Measurements from ENCODE around the gene DLL4. TPM values are rescaled to one million over a fixed set of nuclear protein-coding genes. Genes with fewer than 3 reads are reported as not detected.

Gene DLL4
- total RNA-seq, 1 experiment from 2014 or later: 1.5 TPM

- no peak overlapping the region for H2AFZ ChIP-seq (ENCODE audit: low read depth, low read length, poor library complexity, severe bottlenecking)
- no peak for ATAC-seq
Observed at GRCh38 chr15:40892447-40893012, 36.6 kb upstream of the DLL4 start.

More at GRCh38 chr15:40892447-40893012, 36.6 kb upstream of the DLL4 start:
- no TSS peak for BruUV-seq (replicated peaks)
- no peak for DNase-seq (ENCODE audit: low read depth, low spot score)
- Histone ChIP-seq H3K4me2 (ENCODE audit: low read length) (no peak overlapping the region), H3K27ac (ENCODE audit: low read depth, low read length) (no peak overlapping the region), H3K9me3 (ENCODE audit: control insufficient read depth in 1 of 2, insufficient read depth in 1 of 2, low read depth in 1 of 2, low read length in 2 of 2) (no peaks in the 10 kb centered on the region), H3K4me1 (ENCODE audit: control insufficient read depth in 1 of 2, insufficient read depth in 2 of 2, low read length in 2 of 2) (peaks cover 7 to 26% of the 10 kb centered on the region in 2 experiments; a peak in 3 of 4 replicates), H3K4me3 (replicated peaks in 1 of 2; ENCODE audit: low read depth in 1 of 2, low read length in 2 of 2) (no peak overlapping the region), H3K9ac (ENCODE audit: low read length) (no peak overlapping the region), H4K20me1 (ENCODE audit: insufficient read depth) (no peaks in the 10 kb centered on the region), H3K27me3 (ENCODE audit: insufficient read depth, low read length) (no peaks in the 10 kb centered on the region), H3K9me2 (ENCODE audit: insufficient read depth) (no peaks in the 10 kb centered on the region), H3K79me2 (ENCODE audit: insufficient read depth, low read length) (peaks cover 20% of the 10 kb centered on the region), H3K36me3 (ENCODE audit: control insufficient read depth in 1 of 2, insufficient read depth in 2 of 2, low read length in 2 of 2) (peaks cover 0 to 4% of the 10 kb centered on the region in 2 experiments; a peak in 1 of 4 replicates)
- RAD21 ChIA-PET (ENCODE audit: low non-redundant PET in 1 of 2, low total read pairs in 2 of 2, uncharacterized antibody in 2 of 2, unreplicated experiment in 2 of 2): interaction anchor here (0.6 to 2.7 kb wide), 7 partner anchors 19 to 292 kb away, joined by 3 to 29 read pairs (median 8); partner anchors contain the start of gene RHOV (in 1 of the 2)
- TF ChIP-seq FOSL1 (IDR thresholded peaks at IDR 0.05; ENCODE audit: low read depth) (no peak), JUND (IDR thresholded peaks at IDR 0.05) (no peak), ATF3 (IDR thresholded peaks at IDR 0.05) (no peak), EZH2phosphoT487 (IDR thresholded peaks at IDR 0.05; ENCODE audit: borderline replicate concordance) (no peak), CEBPB (IDR thresholded peaks at IDR 0.05; ENCODE audit: low read depth) (no peak), CTCF (IDR thresholded peaks at IDR 0.05 in 2 of 3, conservative IDR thresholded peaks at IDR 0.05 in 1 of 3; ENCODE audit: borderline replicate concordance in 1 of 3, insufficient read depth in 1 of 3, low read depth in 2 of 3, low read length in 2 of 3) (no peak), SIN3A (IDR thresholded peaks at IDR 0.05; ENCODE audit: low read depth) (no peak), ZBTB33 (IDR thresholded peaks at IDR 0.05; ENCODE audit: extremely low read depth, insufficient replicate concordance, low read length) (no peak), EGR1 (IDR thresholded peaks at IDR 0.05; ENCODE audit: low read depth) (no peak), EZH2 (IDR thresholded peaks at IDR 0.05) (no peak), ELF1 (IDR thresholded peaks at IDR 0.05; ENCODE audit: borderline replicate concordance, low read depth) (no peak), CBX3 (IDR thresholded peaks at IDR 0.05; ENCODE audit: low read depth) (no peak), POLR2A (IDR thresholded peaks at IDR 0.05; ENCODE audit: borderline replicate concordance, extremely low read depth, insufficient read depth, insufficient read length) (no peak)
- CTCF ChIA-PET: interaction anchor here (0.5 to 4.2 kb wide), 25 partner anchors 11 to 470 kb away, joined by 3 to 152 read pairs (median 4); partner anchors contain the start of genes BAHD1, C15orf62, RAD51 and RHOV
- POLR2A ChIA-PET: interaction anchor here (1.0 to 2.7 kb wide), 5 partner anchors 12 to 34 kb away, joined by 3 to 19 read pairs (median 7); partner anchors contain the start of gene RHOV
- intact Hi-C loops (cut with micrococcal nuclease): loop anchor here (1.0 to 5.0 kb wide), 2 partner anchors 146 to 300 kb away; partner anchors contain the start of gene KNL1

Measured in HCT116 (cell line).